Testis (tissue), 2 donors: Measurements from ENCODE around the gene RPS27.

ENCODE experiments used
- CTCF ChIP-seq, 3 experiments: fragments of 450-650 bp in 2 of 3; fragments of 200-600 bp in 1 of 3; sonication (generic) in 1 of 3; IDR thresholded peaks; one replicate each; pipeline ENCODE4 v1.5.1; 2016 to 2019; ENCODE audit warnings: antibody characterized with exemption in 3 of 3, mild to moderate bottlenecking in 2 of 3, moderate library complexity in 1 of 3
- POLR2A ChIP-seq: fragments of 450-650 bp; IDR thresholded peaks from one replicate; pipeline ENCODE4 v1.6.1; 2017; ENCODE audit warnings: antibody characterized with exemption, mild to moderate bottlenecking, moderate library complexity

GRCh38 chr1:153968000-153968363 lies 22.6 kb upstream of the RPS27 start:
- no peak for TF ChIP-seq POLR2A
- TF ChIP-seq CTCF (IDR thresholded peaks at IDR 0.05) = no peak
